NB4 (cell line): ENCODE measurements around the gene CAMSAP1.

Experiments used
- DNase-seq: peaks from one replicate; pipeline ENCODE4 v3.0.0; 2010; ENCODE audit warnings: low read depth
- H3K4me3 ChIP-seq: one replicate; pipeline ENCODE4 v1.5.1; 2011; ENCODE audit warnings: mild to moderate bottlenecking, low read depth, low read length, moderate library complexity
- MAX ChIP-seq: IDR thresholded peaks from 2 replicates; pipeline ENCODE4 v1.6.1; 2011; ENCODE audit warnings: low read depth, low read length
- MYC ChIP-seq: IDR thresholded peaks from 2 replicates; pipeline ENCODE4 v1.6.1; 2011; ENCODE audit warnings: low read depth, low read length
- POLR2A ChIP-seq: IDR thresholded peaks from 2 replicates; pipeline ENCODE4 v1.6.1; 2011; ENCODE audit warnings: mild to moderate bottlenecking; ENCODE audit not compliant: insufficient read length; ENCODE audit errors: extremely low read depth
- TF ChIP-seq, protein P1 (sequence below): IDR thresholded peaks from one replicate; pipeline ENCODE4 v1.5.1; 2012; ENCODE audit warnings: low read depth, low read length

The CAMSAP1 gene

DNA sequence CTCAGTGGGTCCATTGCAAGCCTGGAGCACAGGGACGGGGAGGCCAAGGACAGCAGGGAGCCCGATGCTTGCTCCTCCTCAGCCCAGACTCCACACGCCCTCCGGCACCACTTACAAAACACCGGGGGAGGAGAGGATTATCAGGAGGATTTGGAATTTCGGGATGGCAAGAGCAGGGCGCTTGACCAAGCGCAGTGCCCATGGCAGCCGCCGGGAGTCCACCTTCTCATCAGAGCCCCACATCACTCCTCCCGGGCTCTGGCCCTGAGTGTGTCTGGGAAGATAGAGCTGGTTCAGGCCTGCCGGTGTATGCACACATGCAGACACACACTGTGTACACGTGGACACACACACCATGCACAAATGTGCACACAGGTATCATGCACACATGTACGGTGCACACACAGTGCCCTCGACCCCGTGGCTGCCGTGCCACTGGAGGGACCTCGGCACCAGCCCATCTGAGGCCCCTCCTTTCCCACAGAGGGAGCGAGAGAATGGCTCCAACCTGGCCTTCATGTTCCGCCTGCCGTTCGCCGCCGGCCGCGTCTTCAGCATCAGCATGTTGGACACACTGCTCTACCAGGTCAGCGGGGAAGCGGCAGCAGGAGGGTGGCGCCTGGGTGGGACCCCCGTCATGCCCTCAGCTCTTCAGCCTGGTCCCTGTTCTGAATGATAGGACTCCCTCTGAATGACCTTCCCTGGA lies 123.7 kb downstream of the CAMSAP1 start:
- H3K4me3 ChIP-seq = no peak overlapping the region
- no peak for DNase-seq
- TF ChIP-seq MAX (no peak), MYC (no peak), POLR2A (no peak)

- TF ChIP-seq, protein P1, sequence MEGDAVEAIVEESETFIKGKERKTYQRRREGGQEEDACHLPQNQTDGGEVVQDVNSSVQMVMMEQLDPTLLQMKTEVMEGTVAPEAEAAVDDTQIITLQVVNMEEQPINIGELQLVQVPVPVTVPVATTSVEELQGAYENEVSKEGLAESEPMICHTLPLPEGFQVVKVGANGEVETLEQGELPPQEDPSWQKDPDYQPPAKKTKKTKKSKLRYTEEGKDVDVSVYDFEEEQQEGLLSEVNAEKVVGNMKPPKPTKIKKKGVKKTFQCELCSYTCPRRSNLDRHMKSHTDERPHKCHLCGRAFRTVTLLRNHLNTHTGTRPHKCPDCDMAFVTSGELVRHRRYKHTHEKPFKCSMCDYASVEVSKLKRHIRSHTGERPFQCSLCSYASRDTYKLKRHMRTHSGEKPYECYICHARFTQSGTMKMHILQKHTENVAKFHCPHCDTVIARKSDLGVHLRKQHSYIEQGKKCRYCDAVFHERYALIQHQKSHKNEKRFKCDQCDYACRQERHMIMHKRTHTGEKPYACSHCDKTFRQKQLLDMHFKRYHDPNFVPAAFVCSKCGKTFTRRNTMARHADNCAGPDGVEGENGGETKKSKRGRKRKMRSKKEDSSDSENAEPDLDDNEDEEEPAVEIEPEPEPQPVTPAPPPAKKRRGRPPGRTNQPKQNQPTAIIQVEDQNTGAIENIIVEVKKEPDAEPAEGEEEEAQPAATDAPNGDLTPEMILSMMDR = no peak
- no peak for TF ChIP-seq MAX
- no peak for TF ChIP-seq MYC
- no peak for TF ChIP-seq POLR2A
- H3K4me3 ChIP-seq = no peak overlapping the region
- no peak for DNase-seq
Measured at GRCh38 chr9:135782946-135783345, 124.4 kb downstream of the CAMSAP1 start.

GRCh38 chr9:135780626-135781025 lies 126.7 kb downstream of the CAMSAP1 start:
- DNase-seq = no peak
- TF ChIP-seq, protein P1 = no peak
- H3K4me3 ChIP-seq = no peak overlapping the region

GRCh38 chr9:135780086-135780485 lies 127.3 kb downstream of the CAMSAP1 start:
- TF ChIP-seq, protein P1 = no peak
- TF ChIP-seq MAX = no peak
- TF ChIP-seq MYC = no peak
- TF ChIP-seq POLR2A = no peak
- no peak overlapping the region for H3K4me3 ChIP-seq
- DNase-seq = no peak

DNA sequence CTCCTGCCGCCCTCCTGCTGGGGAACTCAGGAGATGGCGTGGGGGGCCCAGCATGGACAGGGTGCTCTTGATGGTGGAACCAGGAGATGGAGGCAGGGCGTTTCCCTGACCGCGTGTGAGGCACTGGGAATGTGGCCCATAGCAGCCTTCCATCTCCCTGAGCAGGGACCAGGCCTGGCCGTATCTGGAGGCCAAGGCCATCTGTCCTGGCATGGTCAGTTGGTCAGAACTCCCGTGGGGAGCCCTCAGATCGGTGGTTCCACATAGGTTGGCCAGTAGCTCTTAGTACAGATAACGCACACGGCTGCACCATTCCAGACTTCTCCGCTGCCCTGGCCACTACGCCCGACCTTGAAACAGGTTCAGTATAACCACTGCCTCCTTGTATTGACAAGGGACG lies 127.8 kb downstream of the CAMSAP1 start:
- DNase-seq = no peak
- TF ChIP-seq MAX (no peak), MYC (no peak), POLR2A (no peak)
- TF ChIP-seq, protein P1 = no peak
- H3K4me3 ChIP-seq = no peak overlapping the region

GRCh38 chr9:135778421-135778820 lies 128.9 kb downstream of the CAMSAP1 start:
- H3K4me3 ChIP-seq = no peak overlapping the region
- DNase-seq = no peak
- TF ChIP-seq, protein P1 = no peak
- no peak for TF ChIP-seq POLR2A
- no peak for TF ChIP-seq MAX
- no peak for TF ChIP-seq MYC
